Left kidney (tissue), 2 donors: Measurements from ENCODE around the gene BCL11B. TPM values are rescaled to one million over a fixed set of nuclear protein-coding genes. Genes with fewer than 3 reads are reported as not detected.

Experiments
- DNase-seq: peaks from one replicate; pipeline ENCODE4 v3.0.0-alpha.2; 2013
- polyA plus RNA-seq: library from polyadenylated mRNA; unstranded; fragments of 120-200 nt; gene quantifications from one replicate; pipeline ENCODE4 v1.2.1, GENCODE V29; 2013; ENCODE audit not compliant: insufficient read length

The BCL11B gene
- polyA plus RNA-seq, 1 donor, result 2.7 TPM

- DNase-seq, result no peak
Observed at GRCh38 chr14:99181804-99182520, 90.0 kb downstream of the BCL11B start.

- DNase-seq, result no peak
Observed at GRCh38 chr14:99181241-99181640, 90.8 kb downstream of the BCL11B start.

- DNase-seq, result no peak
Observed at GRCh38 chr14:99179946-99180345, 92.1 kb downstream of the BCL11B start.

DNA sequence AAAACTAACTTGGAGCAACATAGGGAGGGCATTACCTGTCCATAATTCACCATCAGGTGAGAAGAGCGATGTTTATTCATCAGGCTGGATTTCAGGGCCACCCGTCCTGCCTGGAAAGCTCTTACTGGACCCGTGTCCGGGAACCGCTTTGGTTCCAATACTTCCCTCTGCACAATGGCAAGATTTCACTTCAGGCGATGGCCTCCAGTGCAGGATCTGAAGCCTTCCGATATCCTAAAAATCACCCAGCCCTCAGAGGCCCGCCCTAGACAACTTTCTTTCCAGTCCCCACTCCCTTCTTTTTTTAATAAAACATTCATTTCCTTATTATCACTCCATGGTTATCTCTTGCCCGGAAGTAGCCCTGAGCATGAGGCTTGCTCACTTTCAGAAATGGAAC is 92.5 kb downstream of the BCL11B start:
- no peak for DNase-seq

GRCh38 chr14:99177886-99178835 is 93.8 kb downstream of the BCL11B start:
- DNase-seq, result no peak

- DNase-seq, result no peak
Observed at GRCh38 chr14:99177046-99177655, 94.8 kb downstream of the BCL11B start.

DNA sequence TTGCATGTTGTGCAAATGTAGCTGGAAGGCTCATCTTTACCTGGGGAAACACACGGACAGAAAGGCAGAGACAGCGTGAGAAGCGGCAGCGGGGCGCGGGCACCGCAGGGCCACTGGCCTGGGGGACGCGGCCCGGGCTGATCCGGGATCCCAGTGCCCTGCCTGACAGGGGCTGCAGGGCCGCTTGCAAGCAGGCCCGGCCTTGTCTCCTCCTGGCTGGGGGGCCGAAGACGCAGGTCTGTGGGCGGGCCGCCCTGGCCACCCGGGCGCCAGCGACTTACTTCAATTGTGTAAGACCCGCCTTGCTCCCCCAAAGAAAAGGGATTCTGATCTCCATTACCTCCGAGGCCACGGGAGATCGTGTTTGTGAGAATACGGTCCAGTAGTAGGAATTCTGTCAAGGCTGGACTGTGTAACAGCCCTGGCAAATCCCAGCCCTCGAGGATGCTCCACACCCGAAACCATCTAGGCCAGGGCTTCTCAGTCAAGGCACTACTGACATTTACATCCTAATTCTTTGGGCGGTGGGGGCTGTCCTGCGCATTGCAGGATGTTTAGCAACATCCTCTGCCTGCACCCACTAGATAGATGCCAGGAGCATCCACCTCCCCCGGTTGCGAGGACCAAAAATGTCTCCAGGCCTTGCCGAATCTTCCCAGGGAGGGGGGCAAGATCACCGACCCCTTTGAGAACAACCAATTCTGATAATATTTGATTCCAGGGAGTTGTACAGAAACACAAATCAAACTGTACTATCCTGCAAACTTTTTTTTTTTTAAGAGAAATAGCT is 95.6 kb downstream of the BCL11B start:
- DNase-seq, result no peak

DNA sequence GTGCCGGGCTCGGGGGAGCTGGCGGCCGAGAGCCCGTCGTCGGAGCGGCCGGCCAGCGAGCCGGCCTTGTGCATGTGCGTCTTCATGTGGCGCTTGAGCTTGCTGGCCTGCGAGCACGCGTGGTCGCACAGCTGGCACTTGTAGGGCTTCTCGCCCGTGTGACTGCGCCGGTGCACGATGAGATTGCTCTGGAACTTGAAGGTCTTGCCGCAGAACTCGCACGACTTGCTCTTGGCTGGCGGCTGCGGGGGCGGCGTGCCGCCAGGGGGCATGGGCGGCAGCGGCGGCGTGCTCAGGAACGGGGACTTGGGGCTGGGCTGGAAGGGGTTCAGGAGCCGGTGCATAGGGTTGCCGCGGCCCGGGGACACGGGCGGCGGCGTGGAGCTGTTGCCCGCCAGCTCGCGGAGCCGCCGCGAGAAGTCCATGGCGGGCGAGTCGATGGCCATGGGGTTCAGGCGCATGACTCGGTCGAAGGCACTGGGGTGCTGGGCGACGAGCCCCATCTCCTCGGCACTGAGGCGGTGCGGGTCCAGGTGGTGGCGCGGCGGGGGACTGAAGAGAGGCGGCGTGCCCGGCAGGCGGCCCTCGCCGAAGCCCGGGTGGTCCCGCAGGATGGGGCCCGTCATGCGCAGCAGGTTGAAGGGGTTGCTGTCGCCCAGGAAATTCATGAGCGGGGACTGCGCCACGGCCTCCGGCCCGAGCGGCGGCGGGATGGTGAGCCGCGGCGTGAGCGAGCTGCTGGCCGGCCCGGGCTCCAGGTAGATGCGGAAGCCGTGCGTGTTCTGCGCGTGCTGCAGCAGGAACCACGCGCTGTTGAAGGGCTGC is 96.5 kb downstream of the BCL11B start:
- no peak for DNase-seq

DNA sequence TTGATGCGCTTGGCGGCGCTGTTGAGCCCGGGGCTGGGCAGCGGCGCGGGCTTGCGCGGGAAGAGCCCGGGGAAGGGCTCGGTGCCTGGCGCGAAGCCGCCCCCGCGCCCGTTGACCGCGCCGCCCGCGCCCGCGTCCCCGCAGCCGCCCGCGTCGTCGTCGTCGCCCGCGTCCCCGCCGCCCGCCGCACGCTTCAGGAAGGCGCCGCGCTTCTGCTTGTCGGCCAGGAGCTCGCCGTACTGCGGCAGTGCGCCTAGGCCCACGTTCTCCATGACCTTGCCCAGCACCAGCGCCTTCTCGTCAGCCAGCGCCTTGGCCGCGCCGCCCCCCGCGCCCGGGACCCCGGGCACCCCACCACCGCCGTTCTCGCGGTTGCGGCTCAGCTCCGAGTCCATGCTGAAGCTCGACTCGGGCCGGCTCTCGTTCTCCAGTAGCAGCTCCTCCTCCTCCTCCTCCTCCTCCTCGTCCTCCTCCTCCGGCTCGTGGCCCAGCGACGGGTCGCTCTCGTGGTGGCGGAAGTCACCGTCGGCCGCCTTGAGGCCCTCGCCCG is 97.2 kb downstream of the BCL11B start:
- DNase-seq, result no peak

DNA sequence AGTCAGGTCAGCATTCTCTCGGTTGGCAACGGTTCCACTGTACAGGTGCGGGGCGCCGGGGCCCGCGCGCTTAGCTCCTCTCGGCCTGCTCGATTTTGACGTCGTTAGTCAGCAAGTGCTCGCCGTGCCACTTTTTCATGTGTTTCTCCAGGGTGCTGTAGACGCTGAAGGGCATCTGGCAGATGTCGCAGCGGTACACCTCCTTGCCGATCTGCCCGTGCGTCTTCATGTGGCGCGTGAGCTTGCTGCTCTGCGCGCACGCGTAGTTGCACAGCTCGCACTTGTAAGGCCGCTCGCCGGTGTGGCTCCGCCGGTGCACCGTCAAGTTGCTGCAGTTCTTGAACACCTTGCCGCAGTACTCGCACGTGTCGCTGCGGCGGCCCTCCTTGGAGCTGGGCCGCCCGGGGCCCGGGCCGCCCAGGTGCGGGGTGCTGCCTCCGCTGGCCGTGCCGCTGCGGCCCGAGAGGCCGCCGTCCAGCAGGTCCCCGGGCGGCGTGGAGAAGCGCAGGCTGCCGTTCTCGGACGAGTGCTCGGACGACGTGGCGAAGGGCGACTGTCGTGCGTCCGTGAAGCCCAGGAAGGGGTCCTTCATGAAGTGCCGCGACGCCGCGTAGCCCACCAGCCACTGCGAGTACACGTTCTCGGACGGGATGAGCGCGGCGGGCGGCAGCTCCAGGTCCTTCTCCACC is 97.8 kb downstream of the BCL11B start:
- no peak for DNase-seq

DNA sequence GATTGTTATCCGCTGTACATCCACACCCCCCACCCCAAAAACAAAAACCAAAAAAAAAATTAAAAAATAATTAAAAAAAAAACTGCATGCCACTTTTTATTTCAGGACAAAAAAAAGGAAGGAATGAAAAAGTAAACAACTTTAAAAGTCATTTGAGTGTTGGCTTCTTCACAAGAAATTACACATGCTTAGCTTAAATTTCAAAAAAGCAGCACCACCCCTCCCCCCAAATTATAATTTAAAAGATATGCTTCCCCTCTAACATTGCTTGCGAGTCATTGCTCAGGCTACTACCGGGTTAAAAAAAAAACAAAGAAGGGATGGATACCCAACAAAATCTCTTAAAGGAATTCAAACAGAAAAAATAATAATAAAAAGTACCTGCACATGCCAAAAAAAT is 98.5 kb downstream of the BCL11B start:
- no peak for DNase-seq

DNA sequence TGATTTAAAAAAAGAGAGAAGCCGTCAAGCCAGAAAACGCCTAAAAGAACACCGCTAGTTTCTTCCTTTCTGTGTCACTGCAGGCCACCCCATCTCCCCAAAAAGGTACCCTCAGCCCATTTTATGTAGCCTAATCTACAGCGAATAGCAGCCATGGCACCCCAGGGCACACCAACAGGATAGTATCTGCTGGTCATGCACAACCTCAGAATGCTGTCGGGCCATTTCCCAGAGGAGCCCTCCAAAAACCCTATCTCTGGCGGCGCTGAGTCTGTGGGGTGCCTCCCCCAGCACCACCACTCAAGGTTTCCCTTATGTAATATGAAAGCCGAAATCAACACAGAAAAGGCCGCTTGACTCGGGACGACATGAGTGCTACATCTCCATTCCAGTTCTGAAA is 98.9 kb downstream of the BCL11B start:
- DNase-seq, result no peak

- DNase-seq, result no peak
Observed at GRCh38 chr14:99171396-99171795, 100.6 kb downstream of the BCL11B start.

- DNase-seq, result no peak
Observed at GRCh38 chr14:99169776-99170356, 102.1 kb downstream of the BCL11B start.

DNA sequence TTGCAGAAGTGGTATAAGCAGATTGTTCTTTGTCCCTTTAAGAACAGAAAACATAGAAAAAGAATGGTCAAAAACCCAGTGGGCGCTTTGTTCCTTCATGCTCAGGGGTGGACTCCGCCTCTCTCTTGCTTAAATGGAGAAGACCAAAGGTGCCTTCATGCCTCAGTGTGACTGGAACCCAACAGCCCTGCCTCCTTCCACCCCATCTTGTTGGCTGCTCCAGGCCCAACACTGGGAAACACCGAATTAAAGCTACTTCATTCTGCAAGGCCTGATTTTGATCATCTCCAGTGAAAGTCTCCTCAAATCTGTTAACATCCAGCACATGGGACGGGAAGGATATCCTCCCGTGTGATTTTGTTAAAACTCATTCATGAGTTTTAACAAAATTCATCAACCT is 103.7 kb downstream of the BCL11B start:
- no peak for DNase-seq

DNA sequence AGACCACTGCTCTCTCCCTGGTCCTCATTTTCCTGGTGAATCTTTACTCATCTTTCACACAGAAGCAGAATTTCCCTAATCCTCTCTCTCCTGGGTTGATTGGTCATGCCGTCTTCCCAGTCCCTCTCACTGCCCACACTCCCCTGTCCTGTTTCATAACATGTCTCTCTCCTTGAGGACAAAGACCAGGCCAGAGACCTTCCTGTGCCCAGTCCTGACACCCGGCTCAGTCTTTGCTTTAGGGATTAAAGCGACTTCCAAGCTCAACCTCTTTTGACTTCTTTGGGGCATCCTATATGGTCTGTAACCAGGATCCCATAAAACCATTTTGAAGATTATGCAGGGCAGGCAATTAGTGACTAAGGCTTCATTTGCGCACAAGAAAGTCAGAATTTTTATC is 105.5 kb downstream of the BCL11B start:
- DNase-seq, result no peak

DNA sequence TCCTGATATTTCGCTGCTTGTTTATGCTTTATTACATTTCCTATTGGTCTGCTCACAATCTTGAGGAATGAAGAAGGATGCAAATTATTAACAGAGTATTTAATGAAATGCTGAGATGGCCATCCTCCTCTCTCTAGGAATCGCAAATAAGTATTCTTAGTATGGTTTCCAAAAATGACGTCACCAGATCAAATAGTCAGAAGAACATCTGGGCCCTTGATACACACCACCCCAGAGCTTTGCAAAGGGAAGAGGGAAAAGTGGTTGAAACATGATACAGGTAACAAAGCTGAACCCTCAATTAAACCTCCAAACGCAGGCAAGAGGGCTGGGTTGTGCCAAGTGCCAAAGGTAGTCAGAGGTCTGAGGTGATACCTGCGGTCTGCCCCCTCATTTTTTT is 107.3 kb downstream of the BCL11B start:
- no peak for DNase-seq

- DNase-seq, result no peak
Observed at GRCh38 chr14:99163446-99163845, 108.6 kb downstream of the BCL11B start.
